NOMO-1 treated with dmso at 0.1 percent for 144 hours (cell line): ENCODE data around the gene TBC1D21.
"Not testable (repeated sequence)": the region's sequence is repeated elsewhere in the genome, so short reads cannot be mapped to it uniquely, and the experiment has no call there.

Source experiments
- DNase-seq: peaks from one replicate; lab custom pipeline; 2025; ENCODE audit not compliant: unreplicated experiment; lab: John Stamatoyannopoulos, UW

TBC1D21 gene

GRCh38 chr15:73927476-73928240 is 54.3 kb downstream of the TBC1D21 start:
- no peak for DNase-seq

GRCh38 chr15:73928241-73928579 is 54.8 kb downstream of the TBC1D21 start:
- DNase-seq, result no peak

DNA sequence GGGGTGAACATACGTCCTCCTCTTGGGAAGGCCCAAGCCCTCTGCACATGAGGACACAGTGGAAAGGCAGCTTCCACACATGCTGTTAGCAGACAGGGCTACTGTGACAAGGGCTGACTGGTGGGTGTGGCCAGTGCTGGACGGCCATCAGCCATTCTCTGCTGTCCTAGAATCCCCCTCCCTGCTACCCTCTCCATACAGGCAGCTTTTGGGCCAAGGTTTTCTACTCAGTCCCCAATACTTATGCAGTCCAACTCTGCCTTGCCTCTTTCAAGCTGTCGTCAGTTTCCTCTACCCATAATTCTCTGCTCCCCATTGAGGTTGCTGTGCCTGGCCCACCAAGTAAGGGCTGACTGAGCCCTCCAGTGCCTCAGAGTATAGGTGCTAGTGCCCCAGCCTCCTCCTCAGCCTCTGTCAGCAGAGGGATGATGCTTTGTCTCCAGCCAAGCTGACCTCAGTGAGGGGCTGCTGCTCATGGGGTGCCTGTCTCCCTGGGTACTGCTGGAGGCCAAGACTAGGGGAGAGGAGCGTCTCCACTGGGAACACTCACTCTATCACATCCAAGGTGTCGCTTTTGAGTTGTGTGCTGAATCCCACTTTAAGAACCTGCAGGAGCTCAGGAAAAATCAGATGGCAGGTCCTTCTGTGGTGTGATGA is 55.7 kb downstream of the TBC1D21 start:
- DNase-seq, result no peak

GRCh38 chr15:73930371-73930770 is 57.0 kb downstream of the TBC1D21 start:
- DNase-seq, result no peak

GRCh38 chr15:73930790-73931281 is 57.5 kb downstream of the TBC1D21 start:
- DNase-seq, result no peak

- DNase-seq, result no peak
These were observed 58.1 kb downstream of the TBC1D21 start for GRCh38 chr15:73931441-73931840.

GRCh38 chr15:73932381-73933191 is 59.2 kb downstream of the TBC1D21 start:
- DNase-seq, result no peak

GRCh38 chr15:73934281-73934680 is 60.9 kb downstream of the TBC1D21 start:
- DNase-seq, result no peak

DNA sequence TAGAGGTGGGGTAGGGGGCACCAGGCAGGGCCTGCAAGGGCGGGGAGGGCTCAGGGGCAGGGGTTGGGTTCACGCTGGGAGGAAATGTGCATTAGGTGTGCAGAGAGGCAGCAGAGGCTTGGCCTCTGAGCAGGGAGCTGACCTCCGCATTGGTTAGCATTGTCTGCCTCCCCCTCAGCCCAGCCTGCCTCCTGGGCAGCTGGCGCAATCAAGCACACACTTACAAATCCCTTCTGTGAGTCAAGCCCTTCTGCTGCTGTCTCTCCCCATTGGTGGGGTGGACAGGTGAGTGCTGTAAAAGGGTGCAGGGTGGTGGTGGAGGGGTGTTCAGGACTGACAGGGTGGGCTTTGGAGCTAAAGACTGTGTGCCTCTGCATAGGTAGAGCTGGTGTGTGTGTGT is 62.2 kb downstream of the TBC1D21 start:
- DNase-seq, result no peak

DNA sequence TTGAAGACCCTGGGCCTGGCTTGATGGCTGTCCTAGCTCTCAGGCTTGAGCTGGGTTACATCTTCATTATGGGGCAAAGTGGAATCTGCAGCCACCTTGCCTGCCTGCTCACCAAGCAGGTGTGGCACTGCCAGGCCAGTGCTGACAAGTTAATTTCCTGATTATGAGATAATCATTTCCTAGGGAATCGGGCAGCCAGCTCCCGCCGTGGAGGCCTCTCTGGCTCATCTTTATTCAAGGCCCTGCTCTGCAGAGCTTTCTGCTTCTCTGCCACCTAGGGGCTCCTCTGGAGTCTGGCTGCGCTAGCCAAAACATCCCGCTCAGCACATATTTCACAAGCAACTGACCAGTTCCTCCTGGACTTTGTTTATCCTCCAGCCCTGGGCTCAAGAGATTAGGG is 62.8 kb downstream of the TBC1D21 start:
- no peak for DNase-seq

GRCh38 chr15:73936588-73937290 is 63.4 kb downstream of the TBC1D21 start:
- DNase-seq, result no peak

DNA sequence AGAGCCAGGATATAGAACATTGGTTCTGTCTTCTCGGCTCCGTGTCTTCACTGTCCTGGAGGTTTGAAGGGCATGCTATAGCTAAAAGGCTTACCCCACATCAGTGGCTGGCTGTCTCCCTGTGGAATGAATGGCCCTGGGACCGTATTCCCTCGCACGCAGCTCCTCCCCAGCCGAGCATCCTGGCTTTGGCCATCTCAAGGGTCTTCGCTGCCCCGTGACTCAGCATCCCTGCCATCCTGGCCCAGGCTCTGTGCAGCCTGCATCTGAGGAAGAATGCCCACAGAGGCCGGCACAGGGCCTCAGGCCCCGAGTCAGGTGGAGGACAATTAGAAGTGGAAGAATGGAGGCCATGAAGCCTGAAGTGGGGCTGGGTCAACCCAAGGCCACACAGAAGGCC is 63.9 kb downstream of the TBC1D21 start:
- DNase-seq, result no peak

GRCh38 chr15:73937726-73938125 is 64.4 kb downstream of the TBC1D21 start:
- no peak for DNase-seq

DNA sequence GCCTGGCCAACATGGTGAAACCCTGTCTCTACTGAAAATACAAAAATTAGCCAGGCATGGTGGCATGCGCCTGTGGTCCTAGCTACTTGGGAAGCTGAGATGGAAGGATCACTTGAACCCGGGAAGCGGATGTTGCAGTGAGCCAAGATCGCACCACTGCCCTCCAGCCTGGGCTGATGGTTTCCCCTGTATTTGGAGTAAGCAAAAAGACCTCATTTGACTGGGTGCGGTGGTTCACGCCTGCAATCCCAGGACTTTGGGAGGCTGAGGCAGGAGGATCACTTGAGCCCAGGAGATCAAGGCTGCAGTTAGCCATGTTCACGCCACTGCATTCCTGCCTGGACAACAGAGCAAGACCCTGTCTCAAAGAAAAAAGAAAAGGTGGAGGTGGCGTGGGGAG is 65.2 kb downstream of the TBC1D21 start:
- not testable (repeated sequence) for DNase-seq
